Right atrium auricular region (tissue), 2 donors: ENCODE results near the gene DLGAP4. TPM values are rescaled to one million over a fixed set of nuclear protein-coding genes. Genes with fewer than 3 reads are reported as not detected.

Source experiments
- DNase-seq: peaks from one replicate; pipeline ENCODE4 v3.0.0-alpha.2; 2019; ENCODE audit warnings: low spot score
- H3K27ac ChIP-seq, 2 donors: fragments of 200-600 bp; sonication (generic); 1 replicate in 1 of 2; 2 replicates in 1 of 2; pipeline ENCODE4 v1.5.1; 2016 to 2019
- H3K27me3 ChIP-seq, 2 donors: fragments of 200-600 bp; sonication (generic); one replicate each; pipeline versions ENCODE4 v1.5.1 to v1.6.0; 2017 to 2019
- H3K36me3 ChIP-seq: fragments of 200-600 bp; sonication (generic); one replicate; pipeline ENCODE4 v1.5.1; 2016
- H3K4me1 ChIP-seq, 2 donors: fragments of 200-600 bp; sonication (generic); one replicate each; pipeline versions ENCODE4 v1.5.1 to v1.6.0; 2017 to 2019
- H3K4me3 ChIP-seq, 2 donors: fragments of 200-600 bp; sonication (generic); 1 replicate in 1 of 2; 2 replicates in 1 of 2; pipeline ENCODE4 v1.5.1; 2017 to 2019; ENCODE audit warnings: mild to moderate bottlenecking in 1 of 2, moderate library complexity in 1 of 2
- H3K9me3 ChIP-seq, 2 donors: fragments of 200-600 bp; sonication (generic); one replicate each; pipeline ENCODE4 v1.5.1; 2019
- CTCF ChIP-seq, 2 donors: fragments of 200-600 bp; sonication (generic); IDR thresholded peaks; one replicate each; pipeline ENCODE4 v1.5.1; 2019; ENCODE audit warnings: antibody characterized with exemption in 2 of 2
- total RNA-seq, 2 donors: library from RNA; depleted of rRNA; stranded (reverse); fragments of >200 nt; gene quantifications; one replicate each; pipeline ENCODE4 v1.1.0, GENCODE V29; 2016

Gene DLGAP4
- total RNA-seq, 2 donors from 2014 or later, result 30.0 to 50.2 TPM

- no peak for DNase-seq
- Histone ChIP-seq H3K4me3 (no peak overlapping the region), H3K27ac (no peak overlapping the region), H3K9me3 (no peaks in the 10 kb centered on the region), H3K27me3 (no peaks in the 10 kb centered on the region), H3K4me1 (no peaks in the 10 kb centered on the region), H3K36me3 (no peaks in the 10 kb centered on the region)
- TF ChIP-seq CTCF (IDR thresholded peaks at IDR 0.05), result no peak
These were observed 40.1 kb downstream of the DLGAP4 start for GRCh38 chr20:36346256-36346655.

- TF ChIP-seq CTCF (IDR thresholded peaks at IDR 0.05), result no peak
- no peaks in the 10 kb centered on the region for H3K27me3 ChIP-seq
- no peak overlapping the region for H3K4me3 ChIP-seq
- DNase-seq, result no peak
- no peak overlapping the region for H3K27ac ChIP-seq
- H3K9me3 ChIP-seq, result no peaks in the 10 kb centered on the region
- H3K36me3 ChIP-seq, result no peaks in the 10 kb centered on the region
- no peaks in the 10 kb centered on the region for H3K4me1 ChIP-seq
These were observed 43.4 kb downstream of the DLGAP4 start for GRCh38 chr20:36349384-36350170.

- no peak for TF ChIP-seq CTCF (IDR thresholded peaks at IDR 0.05)
- no peaks in the 10 kb centered on the region for H3K27me3 ChIP-seq
- no peak overlapping the region for H3K4me3 ChIP-seq
- no peaks in the 10 kb centered on the region for H3K4me1 ChIP-seq
- no peak overlapping the region for H3K27ac ChIP-seq
- DNase-seq, result no peak
- no peaks in the 10 kb centered on the region for H3K36me3 ChIP-seq
- H3K9me3 ChIP-seq, result no peaks in the 10 kb centered on the region
These were observed 44.3 kb downstream of the DLGAP4 start for GRCh38 chr20:36350439-36350838.

GRCh38 chr20:36351937-36352336 is 45.8 kb downstream of the DLGAP4 start:
- H3K4me1 ChIP-seq, result no peaks in the 10 kb centered on the region
- DNase-seq, result no peak
- no peak overlapping the region for H3K4me3 ChIP-seq
- no peaks in the 10 kb centered on the region for H3K36me3 ChIP-seq
- H3K27ac ChIP-seq, result no peak overlapping the region
- no peak for TF ChIP-seq CTCF (IDR thresholded peaks at IDR 0.05)
- H3K27me3 ChIP-seq, result no peaks in the 10 kb centered on the region
- H3K9me3 ChIP-seq, result no peaks in the 10 kb centered on the region

GRCh38 chr20:36352843-36353553 is 46.9 kb downstream of the DLGAP4 start:
- Histone ChIP-seq H3K4me3 (no peak overlapping the region), H3K4me1 (no peaks in the 10 kb centered on the region), H3K27ac (no peak overlapping the region), H3K9me3 (no peaks in the 10 kb centered on the region), H3K36me3 (no peaks in the 10 kb centered on the region), H3K27me3 (no peaks in the 10 kb centered on the region)
- no peak for TF ChIP-seq CTCF (IDR thresholded peaks at IDR 0.05)
- no peak for DNase-seq
